Superior temporal gyrus (tissue), 1 donor: ENCODE results near the gene TMA7B.

Source experiments
- DNase-seq: peaks from one replicate; pipeline ENCODE4 v3.0.0-alpha.2; 2016; ENCODE audit errors: extremely low spot score

Gene TMA7B

DNA sequence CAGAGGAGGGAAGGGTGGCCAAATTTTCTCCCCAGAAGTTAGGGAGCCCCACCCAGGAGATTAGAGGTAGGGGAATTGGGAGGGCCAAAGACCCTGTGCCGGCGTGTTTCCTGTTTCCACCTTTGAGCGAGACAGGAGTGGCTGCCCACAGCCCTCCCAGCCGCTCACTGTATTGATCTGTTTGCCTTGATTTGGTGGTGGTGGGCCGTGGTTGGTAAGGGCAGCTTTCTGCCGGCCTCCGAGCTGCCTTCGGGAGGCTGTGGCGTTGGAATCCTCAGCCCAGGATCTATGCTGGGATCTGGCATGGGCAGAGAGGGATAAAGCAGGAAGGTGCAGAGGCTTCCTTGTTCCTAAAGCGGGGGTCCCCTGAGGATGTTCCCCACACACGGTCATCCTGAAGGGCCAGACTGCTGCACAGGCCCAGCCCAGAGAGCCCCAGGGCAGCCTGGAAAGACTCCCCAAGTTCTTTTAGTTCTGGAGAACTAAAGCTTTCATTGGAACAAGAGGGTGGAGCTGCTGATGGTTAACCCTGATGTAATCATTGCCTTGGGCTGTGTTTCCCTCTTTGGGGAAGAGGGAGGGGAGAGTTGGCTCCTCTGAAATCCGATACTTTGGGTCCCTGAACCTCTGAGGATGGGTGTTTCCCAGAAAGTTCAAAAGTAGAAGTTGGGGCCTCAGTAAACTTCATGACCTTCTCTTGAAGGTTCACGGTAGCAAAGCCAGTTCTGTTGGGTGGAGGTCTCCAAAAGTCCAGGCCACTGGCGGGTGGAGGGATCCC lies 41.8 kb downstream of the TMA7B start:
- no peak for DNase-seq

DNA sequence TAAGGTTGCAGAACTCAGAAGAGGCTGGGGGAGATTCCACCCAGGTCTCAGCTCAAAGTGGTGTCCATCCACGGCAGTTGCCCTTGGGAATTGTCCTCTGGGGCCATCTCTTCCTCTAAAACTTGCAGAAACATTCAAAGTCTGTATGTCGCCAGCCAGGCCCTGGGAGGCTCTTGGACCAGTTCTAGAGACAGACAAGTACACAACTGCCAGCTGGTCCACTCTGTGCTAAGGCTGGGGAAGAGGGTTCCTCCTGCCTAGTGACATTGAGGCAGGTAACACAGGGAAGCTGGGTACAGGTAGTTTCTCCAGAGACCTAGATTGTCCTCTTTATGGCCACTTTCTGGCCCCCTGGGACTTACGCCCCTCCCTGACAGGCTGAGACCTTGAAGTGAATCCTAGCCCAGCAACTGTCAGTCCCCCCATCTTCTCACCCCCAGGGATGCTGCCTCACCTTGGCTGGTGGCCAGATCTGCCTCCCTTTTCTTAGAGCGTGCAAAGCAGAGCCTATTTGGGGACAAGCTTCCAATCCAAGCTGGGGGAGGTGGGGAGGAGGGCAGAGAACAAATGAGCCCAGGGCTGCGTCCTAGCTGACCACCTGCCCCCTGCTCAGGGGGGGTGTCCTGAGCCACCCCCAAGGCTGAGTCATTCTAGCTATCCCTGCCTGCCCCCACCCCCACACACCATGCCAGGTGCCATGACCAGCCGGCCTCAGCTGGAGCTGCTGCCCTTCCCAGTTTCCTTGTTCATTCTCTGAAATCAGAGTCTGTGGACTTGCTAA lies 42.9 kb downstream of the TMA7B start:
- DNase-seq: no peak

DNA sequence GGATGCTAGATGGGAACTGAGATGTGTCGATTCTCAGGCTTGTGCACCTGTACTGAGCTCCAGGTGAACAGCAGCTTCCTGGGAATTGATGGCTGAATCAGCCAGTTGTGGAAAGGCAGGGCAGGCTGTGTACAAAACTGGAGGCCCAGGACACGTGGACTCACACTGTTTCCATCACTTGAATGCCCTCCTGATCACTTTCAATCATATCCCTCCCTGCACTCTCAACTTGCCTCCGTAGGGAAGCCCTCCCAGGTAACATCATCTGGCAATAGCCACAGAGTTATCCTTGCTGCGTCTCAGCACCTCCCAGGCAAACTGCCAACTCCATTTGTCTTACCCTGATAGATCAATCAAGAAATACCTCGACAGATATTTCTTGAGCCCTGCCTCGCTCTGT lies 44.6 kb downstream of the TMA7B start:
- DNase-seq: no peak

DNA sequence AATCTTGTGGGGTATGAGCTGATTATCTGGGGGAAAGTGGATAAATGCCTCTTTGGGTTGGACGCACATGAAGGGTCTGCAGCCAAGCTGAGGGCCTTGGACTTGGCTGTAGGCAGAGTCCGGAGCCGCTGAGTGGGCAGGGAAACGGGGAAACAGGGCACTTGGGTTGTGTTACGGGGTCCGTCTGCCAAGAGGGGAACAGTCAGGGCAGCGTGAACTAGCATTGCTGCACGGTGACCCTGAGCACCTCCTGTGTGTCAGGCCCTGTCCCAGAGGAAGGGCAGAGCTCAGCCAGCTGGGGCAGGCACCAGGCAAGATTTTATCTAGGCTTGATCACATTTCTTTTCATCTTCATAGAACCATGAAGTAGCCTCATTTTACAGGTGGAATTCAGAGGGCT lies 46.4 kb downstream of the TMA7B start:
- no peak for DNase-seq

DNA sequence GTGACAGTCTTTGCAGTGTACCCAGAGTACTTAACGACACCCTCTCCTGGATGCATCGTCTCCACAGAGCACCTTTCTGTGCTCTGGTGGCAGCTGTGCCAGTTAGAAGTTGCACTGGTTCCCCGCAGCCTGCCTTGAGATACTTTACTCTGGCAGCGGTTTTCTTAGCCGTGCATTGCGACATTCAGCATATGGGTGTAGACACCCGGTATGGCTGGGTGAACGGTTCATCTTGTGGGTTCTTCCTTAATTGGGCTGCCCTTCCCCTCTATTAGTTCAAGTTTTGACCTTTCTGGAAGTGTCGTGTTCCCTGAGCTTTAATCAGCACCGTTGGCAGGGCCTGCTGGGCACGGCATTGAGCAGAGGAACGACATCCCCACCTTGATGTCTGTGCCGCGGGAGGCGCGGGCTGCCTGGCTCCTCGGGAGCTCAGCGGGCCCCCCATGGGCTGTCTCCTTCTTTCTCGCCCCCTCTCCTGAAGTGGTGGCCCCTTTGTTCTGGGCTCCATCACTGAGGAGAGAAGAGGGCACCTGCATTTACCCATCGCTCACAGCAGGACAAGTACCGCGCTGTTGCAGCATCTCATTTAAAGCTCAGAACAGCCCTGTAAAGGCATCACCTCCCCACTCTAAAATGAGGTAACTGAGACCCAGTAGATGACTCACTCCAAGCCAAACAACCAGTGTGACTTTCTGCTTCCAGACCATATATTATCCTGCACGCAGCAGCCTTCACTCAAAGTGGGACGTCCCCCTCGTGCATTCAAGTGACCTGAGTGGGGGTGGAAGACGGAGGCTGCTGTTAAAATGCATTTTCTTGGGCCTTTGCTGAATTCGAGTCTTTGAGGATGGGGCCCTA lies 47.9 kb downstream of the TMA7B start:
- no peak for DNase-seq

DNA sequence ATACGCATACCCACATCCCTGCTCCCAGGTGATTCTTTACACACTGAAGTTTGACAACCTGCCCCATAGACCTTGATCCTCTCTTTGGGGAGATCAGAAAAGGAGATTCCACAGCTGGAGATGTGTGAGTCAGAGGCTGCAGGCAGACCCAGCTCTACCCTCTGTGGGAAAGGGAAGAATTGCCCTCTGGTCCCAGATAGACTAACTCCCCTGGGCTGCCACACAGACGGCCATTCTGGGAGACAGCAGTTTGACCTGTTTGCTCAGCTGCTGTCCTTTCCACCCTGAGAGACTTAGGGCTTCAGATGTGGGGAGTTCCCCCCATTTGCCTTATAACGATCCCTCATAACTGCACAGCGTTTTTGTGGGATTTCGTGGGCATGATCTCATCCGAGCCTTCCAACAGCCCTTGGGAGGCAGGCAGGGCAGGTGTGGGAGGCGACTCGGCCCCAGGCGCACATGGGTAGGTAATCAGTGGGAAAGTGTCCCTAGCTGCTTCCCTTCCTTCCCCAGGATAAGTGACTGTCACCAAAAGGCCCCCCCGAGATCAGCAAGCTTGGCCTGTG lies 48.6 kb downstream of the TMA7B start:
- DNase-seq: no peak

DNA sequence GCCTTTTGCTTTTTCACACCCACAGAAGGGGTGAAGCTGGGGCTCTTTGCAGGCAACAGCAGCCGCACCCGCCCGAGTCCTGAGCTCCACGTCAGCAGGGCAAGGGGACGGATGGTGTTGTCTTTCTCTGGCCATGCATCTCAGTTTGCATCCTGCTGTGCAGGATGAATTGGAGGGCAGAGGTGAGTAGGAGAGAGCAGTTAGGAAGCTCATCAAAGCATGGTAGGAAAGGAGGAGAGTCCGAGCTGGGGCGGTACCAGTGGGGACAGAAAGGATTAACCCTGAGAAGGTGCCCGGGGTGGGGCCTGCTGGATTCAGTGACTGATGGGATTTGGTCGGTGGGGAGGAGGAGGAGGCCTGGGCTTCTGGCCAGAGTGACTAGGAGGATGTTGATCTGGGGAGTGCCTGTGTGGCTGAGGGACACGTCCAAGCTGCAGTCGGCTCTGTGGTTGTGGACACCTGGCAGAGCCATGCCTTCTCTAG lies 49.1 kb downstream of the TMA7B start:
- no peak for DNase-seq

DNA sequence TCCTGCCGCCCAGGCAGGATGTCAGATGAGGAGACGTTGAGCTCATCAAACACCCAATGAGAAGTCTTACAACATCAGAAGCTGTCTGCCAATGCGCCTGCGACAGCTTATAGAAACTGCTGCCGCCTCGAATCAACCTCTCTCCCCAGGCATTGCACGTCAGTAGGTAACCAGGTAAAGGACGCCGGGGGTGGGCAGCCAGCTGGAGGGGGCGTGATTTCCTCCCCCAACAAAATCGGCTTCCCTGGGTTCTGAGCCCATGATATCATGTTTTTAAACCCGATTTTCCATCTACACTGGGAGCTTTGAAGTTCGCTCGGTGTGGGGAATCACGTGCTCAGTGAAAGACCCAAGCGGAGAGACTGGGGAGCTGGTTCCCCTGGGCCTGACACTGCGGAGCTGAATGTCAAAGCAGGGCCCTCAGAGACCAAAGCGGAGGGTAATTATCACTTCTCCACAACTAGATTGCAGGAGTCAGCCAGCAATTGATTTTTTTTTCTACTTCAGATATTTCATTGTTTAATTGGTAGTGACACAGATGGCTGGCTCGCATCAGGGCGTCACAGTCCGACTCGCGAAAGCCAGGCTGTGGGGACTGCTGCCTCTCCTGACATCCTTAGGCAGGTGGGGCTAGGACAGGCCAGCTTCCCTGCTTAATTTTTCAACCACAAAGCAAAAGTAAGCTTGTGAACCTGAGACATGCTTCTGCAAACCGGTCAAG lies 49.9 kb downstream of the TMA7B start:
- DNase-seq: no peak

DNA sequence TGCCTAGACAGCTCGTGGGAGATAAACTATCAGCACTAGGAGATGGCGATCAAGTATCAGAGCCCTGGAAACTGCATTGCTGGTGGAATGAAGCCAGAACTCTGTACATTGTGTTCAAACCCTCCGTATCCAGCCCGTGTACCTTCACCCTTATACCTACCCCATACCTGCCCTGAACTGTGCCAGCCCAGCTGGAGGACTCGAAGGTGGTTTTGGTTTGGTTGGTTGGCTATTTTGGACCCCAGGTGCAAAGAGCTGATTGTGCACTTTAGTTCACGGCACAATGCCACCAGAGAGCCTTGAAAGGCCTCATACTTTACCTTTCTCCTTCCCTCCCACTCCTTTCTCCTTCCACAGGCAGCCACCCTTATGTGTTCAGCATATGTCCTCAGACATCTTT lies 50.5 kb downstream of the TMA7B start:
- DNase-seq: no peak
